Ishikawa (cell line): ENCODE results near the gene PLEKHM1.

Source experiments
- CEBPB ChIP-seq: IDR thresholded peaks from 2 replicates; pipeline ENCODE4 v1.6.1; 2012
- EGR1 ChIP-seq: IDR thresholded peaks from 2 replicates; pipeline ENCODE4 v1.6.1; 2012
- EP300 ChIP-seq: IDR thresholded peaks from 2 replicates; pipeline ENCODE4 v1.6.1; 2012; ENCODE audit warnings: borderline replicate concordance
- FOXM1 ChIP-seq: IDR thresholded peaks from 2 replicates; pipeline ENCODE4 v1.6.1; 2012; ENCODE audit warnings: low read depth, borderline replicate concordance
- NFIC ChIP-seq: IDR thresholded peaks from 2 replicates; pipeline ENCODE4 v1.6.1; 2012
- RAD21 ChIP-seq: IDR thresholded peaks from 2 replicates; pipeline ENCODE4 v1.6.1; 2012; ENCODE audit warnings: low read depth
- TAF1 ChIP-seq: IDR thresholded peaks from 2 replicates; pipeline ENCODE4 v1.6.1; 2012; ENCODE audit warnings: low read depth, mild to moderate bottlenecking
- TEAD4 ChIP-seq: IDR thresholded peaks from 2 replicates; pipeline ENCODE4 v1.6.1; 2012
- YY1 ChIP-seq: IDR thresholded peaks from 2 replicates; pipeline ENCODE4 v1.6.1; 2012; ENCODE audit warnings: low read depth
- ZBTB7A ChIP-seq: IDR thresholded peaks from 2 replicates; pipeline ENCODE4 v1.6.1; 2012; ENCODE audit warnings: low read depth
- TF ChIP-seq, protein P1 (sequence below): IDR thresholded peaks from 2 replicates; pipeline ENCODE4 v1.6.1; 2012; ENCODE audit warnings: low read depth, mild to moderate bottlenecking
- TF ChIP-seq, protein P2 (sequence below): IDR thresholded peaks from 2 replicates; pipeline ENCODE4 v1.6.1; 2012
- TF ChIP-seq, protein P3 (sequence below): IDR thresholded peaks from 2 replicates; pipeline ENCODE4 v1.6.1; 2012

DNA sequence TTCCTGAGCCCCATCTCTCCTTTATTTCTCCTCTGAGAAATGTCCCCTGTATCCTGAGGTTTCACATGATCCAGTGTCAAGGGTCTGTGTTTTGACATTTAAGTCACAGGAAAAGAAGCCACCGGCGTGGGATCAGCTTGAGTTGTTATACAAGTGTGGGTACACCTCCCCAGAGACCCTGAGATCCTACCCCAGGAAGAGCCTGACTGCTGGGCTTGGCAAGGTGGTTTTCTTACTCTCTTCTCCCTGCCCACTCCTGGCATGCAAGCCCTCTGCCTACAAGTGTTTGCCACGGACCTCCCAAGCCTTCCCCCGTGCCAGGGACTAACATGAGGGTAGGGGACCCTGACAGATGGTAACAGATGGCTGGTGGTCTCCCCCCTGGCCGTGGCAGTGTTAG lies 55.0 kb downstream of the PLEKHM1 start:
- TF ChIP-seq EP300 (no peak), TEAD4 (no peak), YY1 (no peak), EGR1 (no peak), TAF1 (no peak), FOXM1 (no peak), RAD21 (no peak), ZBTB7A (no peak), CEBPB (no peak), NFIC (no peak)
- TF ChIP-seq, protein P1, sequence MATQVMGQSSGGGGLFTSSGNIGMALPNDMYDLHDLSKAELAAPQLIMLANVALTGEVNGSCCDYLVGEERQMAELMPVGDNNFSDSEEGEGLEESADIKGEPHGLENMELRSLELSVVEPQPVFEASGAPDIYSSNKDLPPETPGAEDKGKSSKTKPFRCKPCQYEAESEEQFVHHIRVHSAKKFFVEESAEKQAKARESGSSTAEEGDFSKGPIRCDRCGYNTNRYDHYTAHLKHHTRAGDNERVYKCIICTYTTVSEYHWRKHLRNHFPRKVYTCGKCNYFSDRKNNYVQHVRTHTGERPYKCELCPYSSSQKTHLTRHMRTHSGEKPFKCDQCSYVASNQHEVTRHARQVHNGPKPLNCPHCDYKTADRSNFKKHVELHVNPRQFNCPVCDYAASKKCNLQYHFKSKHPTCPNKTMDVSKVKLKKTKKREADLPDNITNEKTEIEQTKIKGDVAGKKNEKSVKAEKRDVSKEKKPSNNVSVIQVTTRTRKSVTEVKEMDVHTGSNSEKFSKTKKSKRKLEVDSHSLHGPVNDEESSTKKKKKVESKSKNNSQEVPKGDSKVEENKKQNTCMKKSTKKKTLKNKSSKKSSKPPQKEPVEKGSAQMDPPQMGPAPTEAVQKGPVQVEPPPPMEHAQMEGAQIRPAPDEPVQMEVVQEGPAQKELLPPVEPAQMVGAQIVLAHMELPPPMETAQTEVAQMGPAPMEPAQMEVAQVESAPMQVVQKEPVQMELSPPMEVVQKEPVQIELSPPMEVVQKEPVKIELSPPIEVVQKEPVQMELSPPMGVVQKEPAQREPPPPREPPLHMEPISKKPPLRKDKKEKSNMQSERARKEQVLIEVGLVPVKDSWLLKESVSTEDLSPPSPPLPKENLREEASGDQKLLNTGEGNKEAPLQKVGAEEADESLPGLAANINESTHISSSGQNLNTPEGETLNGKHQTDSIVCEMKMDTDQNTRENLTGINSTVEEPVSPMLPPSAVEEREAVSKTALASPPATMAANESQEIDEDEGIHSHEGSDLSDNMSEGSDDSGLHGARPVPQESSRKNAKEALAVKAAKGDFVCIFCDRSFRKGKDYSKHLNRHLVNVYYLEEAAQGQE, result no peak
- TF ChIP-seq, protein P2, sequence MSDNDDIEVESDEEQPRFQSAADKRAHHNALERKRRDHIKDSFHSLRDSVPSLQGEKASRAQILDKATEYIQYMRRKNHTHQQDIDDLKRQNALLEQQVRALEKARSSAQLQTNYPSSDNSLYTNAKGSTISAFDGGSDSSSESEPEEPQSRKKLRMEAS, result no peak
- TF ChIP-seq, protein P3, sequence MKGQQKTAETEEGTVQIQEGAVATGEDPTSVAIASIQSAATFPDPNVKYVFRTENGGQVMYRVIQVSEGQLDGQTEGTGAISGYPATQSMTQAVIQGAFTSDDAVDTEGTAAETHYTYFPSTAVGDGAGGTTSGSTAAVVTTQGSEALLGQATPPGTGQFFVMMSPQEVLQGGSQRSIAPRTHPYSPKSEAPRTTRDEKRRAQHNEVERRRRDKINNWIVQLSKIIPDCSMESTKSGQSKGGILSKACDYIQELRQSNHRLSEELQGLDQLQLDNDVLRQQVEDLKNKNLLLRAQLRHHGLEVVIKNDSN, result no peak
